Liver (tissue), 9 donors: ENCODE measurements around the gene LYPD5. TPM values are rescaled to one million over a fixed set of nuclear protein-coding genes. Genes with fewer than 3 reads are reported as not detected.

Experiments used
- DNase-seq: peaks from one replicate; pipeline ENCODE4 v3.0.0-alpha.2; 2017; ENCODE audit warnings: low spot score
- H3K27ac ChIP-seq, 2 donors: one replicate each; pipeline ENCODE4 v1.7.0; 2013; ENCODE audit warnings: inconsistent platforms in 2 of 2, low read length in 2 of 2, control low read depth in 1 of 2, low read depth in 1 of 2, mild to moderate bottlenecking in 1 of 2
- H3K27me3 ChIP-seq, 4 donors: one replicate each; pipeline versions ENCODE4 v1.6.1 to v1.7.0; 2013; ENCODE audit warnings: low read length in 3 of 4, inconsistent platforms in 1 of 4, mild to moderate bottlenecking in 1 of 4, moderate library complexity in 1 of 4; ENCODE audit not compliant: control insufficient read depth in 4 of 4, insufficient read depth in 4 of 4
- H3K36me3 ChIP-seq, 4 donors: one replicate each; pipeline versions ENCODE4 v1.6.1 to v1.7.0; 2013; ENCODE audit warnings: low read length in 3 of 4, mild to moderate bottlenecking in 3 of 4, low read depth in 1 of 4, moderate library complexity in 1 of 4; ENCODE audit not compliant: control insufficient read depth in 4 of 4, insufficient read depth in 3 of 4
- H3K4me1 ChIP-seq, 4 donors: one replicate each; pipeline versions ENCODE4 v1.6.1 to v1.7.0; 2013; ENCODE audit warnings: low read length in 3 of 4, mild to moderate bottlenecking in 3 of 4, moderate library complexity in 1 of 4; ENCODE audit not compliant: control insufficient read depth in 4 of 4, insufficient read depth in 4 of 4
- H3K4me3 ChIP-seq, 3 donors: one replicate each; pipeline versions ENCODE4 v1.6.1 to v1.7.0; 2013; ENCODE audit warnings: low read length in 3 of 3, control low read depth in 1 of 3, low read depth in 1 of 3, mild to moderate bottlenecking in 1 of 3
- H3K9ac ChIP-seq, 2 donors: one replicate each; pipeline ENCODE4 v1.7.0; 2013; ENCODE audit warnings: low read length in 2 of 2, mild to moderate bottlenecking in 2 of 2, moderate library complexity in 2 of 2, control low read depth in 1 of 2, low read depth in 1 of 2
- H3K9me3 ChIP-seq, 4 donors: one replicate each; pipeline versions ENCODE4 v1.6.1 to v1.7.0; 2013; ENCODE audit warnings: low read length in 3 of 4; ENCODE audit not compliant: control insufficient read depth in 4 of 4
- ATF3 ChIP-seq: IDR thresholded peaks from 2 replicates; pipeline ENCODE4 v1.6.1; 2016; ENCODE audit warnings: antibody characterized with exemption
- EGR1 ChIP-seq, 2 donors: IDR thresholded peaks; 2 replicates each; pipeline ENCODE4 v1.6.1; 2016 to 2018; ENCODE audit warnings: antibody characterized with exemption in 2 of 2, low read depth in 2 of 2
- FOXA1 ChIP-seq: IDR thresholded peaks from 2 replicates; pipeline ENCODE4 v1.6.1; 2016; ENCODE audit warnings: antibody characterized with exemption
- FOXA2 ChIP-seq: IDR thresholded peaks from 2 replicates; pipeline ENCODE4 v1.6.1; 2016; ENCODE audit warnings: antibody characterized with exemption
- HNF4A ChIP-seq, 2 donors: conservative IDR thresholded peaks; 2 replicates each; pipeline ENCODE4 v1.6.1; 2016; ENCODE audit warnings: antibody characterized with exemption in 2 of 2, mild to moderate bottlenecking in 2 of 2
- JUND ChIP-seq, 2 donors: IDR thresholded peaks; 2 replicates each; pipeline ENCODE4 v1.6.1; 2016; ENCODE audit warnings: antibody characterized with exemption in 2 of 2
- NR2F2 ChIP-seq: IDR thresholded peaks from 2 replicates; pipeline ENCODE4 v1.6.1; 2016; ENCODE audit warnings: antibody characterized with exemption
- RAD21 ChIP-seq, 2 donors: IDR thresholded peaks; 2 replicates each; pipeline ENCODE4 v1.6.1; 2016; ENCODE audit warnings: antibody characterized with exemption in 2 of 2, mild to moderate bottlenecking in 2 of 2
- REST ChIP-seq: IDR thresholded peaks from 2 replicates; pipeline ENCODE4 v1.6.1; 2016; ENCODE audit warnings: antibody characterized with exemption, mild to moderate bottlenecking
- RXRA ChIP-seq, 2 donors: IDR thresholded peaks; 2 replicates each; pipeline ENCODE4 v1.6.1; 2017 to 2018; ENCODE audit warnings: antibody characterized with exemption in 2 of 2, mild to moderate bottlenecking in 1 of 2
- SP1 ChIP-seq: IDR thresholded peaks from 2 replicates; pipeline ENCODE4 v1.6.1; 2018; ENCODE audit warnings: antibody characterized with exemption, mild to moderate bottlenecking
- TAF1 ChIP-seq: conservative IDR thresholded peaks from 2 replicates; pipeline ENCODE4 v1.6.1; 2016; ENCODE audit warnings: antibody characterized with exemption, mild to moderate bottlenecking
- ZBTB33 ChIP-seq: IDR thresholded peaks from 2 replicates; pipeline ENCODE4 v1.6.1; 2016; ENCODE audit warnings: antibody characterized with exemption
- WGBS: extraction: QIAGEN DNeasy Blood & Tissue Kit; methylation state at CpG from one replicate; pipeline ENCODE4 v1.1.7; 2013; 5-methylcytosine and 5-hydroxymethylcytosine counted together
- polyA plus RNA-seq, 2 donors: library from polyadenylated mRNA; stranded (reverse) in 1 of 2; unstranded in 1 of 2; fragments of 200-250 nt in 1 of 2; fragments of >200 nt in 1 of 2; fragmentation: Nextera tagmentation in 1 of 2; extraction: Ambion mirVana in 1 of 2; gene quantifications; one replicate each; pipeline versions ENCODE4 v1.2.1 to v1.2.3, GENCODE V29; 2013 to 2015
- total RNA-seq, 2 donors: library from RNA; depleted of rRNA; stranded (reverse); fragments of >200 nt; gene quantifications; one replicate each; pipeline ENCODE4 v1.2.3, GENCODE V29; 2014
- TF ChIP-seq, protein P1 (sequence below): fragments of 150-350 bp; IDR thresholded peaks from 2 replicates; pipeline ENCODE4 v1.5.1; 2017; ENCODE audit warnings: improper control_type of control experiment, low read depth, low read length; ENCODE audit not compliant: missing input control
- donor health status: healthy.
- donor health status: healthy.
- donor health status: healthy.
- donor health status: healthy.
- donor health status: healthy.

LYPD5 gene
- total and polyA plus RNA-seq, 4 donors, result 0.08 to 0.14 (median 0.13) TPM; not detected in 1

GRCh38 chr19:43779147-43779819 is 23.0 kb downstream of the LYPD5 start:
- Histone ChIP-seq H3K27ac (no peak overlapping the region), H3K4me1 (peaks cover 2 to 4% (median 3%) of the 10 kb centered on the region in 4 donors), H3K36me3 (no peaks in the 10 kb centered on the region), H3K4me3 (no peak overlapping the region), H3K9me3 (no peaks in the 10 kb centered on the region), H3K27me3 (no peaks in the 10 kb centered on the region), H3K9ac (no peak overlapping the region)
- no peak for DNase-seq
- TF ChIP-seq RAD21 (IDR thresholded peaks at IDR 0.05) (no peak), RXRA (IDR thresholded peaks at IDR 0.05) (no peak), REST (no peak), EGR1 (IDR thresholded peaks at IDR 0.05; ENCODE audit: low read depth in 2 of 2) (no peak), FOXA1 (no peak), JUND (IDR thresholded peaks at IDR 0.05) (no peak), NR2F2 (no peak), ZBTB33 (no peak), FOXA2 (no peak), TAF1 (no peak), ATF3 (no peak), HNF4A (conservative IDR thresholded peaks at IDR 0.05) (no peak), SP1 (no peak)
- TF ChIP-seq, protein P1, sequence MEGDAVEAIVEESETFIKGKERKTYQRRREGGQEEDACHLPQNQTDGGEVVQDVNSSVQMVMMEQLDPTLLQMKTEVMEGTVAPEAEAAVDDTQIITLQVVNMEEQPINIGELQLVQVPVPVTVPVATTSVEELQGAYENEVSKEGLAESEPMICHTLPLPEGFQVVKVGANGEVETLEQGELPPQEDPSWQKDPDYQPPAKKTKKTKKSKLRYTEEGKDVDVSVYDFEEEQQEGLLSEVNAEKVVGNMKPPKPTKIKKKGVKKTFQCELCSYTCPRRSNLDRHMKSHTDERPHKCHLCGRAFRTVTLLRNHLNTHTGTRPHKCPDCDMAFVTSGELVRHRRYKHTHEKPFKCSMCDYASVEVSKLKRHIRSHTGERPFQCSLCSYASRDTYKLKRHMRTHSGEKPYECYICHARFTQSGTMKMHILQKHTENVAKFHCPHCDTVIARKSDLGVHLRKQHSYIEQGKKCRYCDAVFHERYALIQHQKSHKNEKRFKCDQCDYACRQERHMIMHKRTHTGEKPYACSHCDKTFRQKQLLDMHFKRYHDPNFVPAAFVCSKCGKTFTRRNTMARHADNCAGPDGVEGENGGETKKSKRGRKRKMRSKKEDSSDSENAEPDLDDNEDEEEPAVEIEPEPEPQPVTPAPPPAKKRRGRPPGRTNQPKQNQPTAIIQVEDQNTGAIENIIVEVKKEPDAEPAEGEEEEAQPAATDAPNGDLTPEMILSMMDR, result no peak
- WGBS, result 55% methylated on average over 16 of the region's 16 CpGs

DNA sequence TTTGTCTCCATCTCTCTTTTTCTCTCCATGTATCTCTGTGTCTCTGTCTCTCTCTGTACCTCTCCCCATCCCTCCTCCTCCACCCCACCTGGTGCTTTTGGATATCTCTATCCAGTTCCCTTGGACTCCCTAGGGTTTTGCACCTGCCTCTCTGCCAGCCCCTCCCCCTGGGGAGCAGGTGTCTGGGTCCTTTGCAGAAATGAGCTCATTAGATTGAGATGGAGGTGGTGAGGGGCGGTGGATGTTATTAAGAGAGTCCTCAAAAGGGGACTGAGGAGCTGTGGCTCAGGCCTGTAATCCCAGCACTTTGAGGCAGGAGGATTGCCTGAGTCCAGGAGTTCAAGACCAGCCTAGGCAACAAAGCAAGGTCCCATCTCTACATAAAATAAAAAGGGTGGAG is 23.6 kb downstream of the LYPD5 start:
- 87% methylated on average over 1 of the region's 1 CpG for WGBS
- Histone ChIP-seq H3K9ac (no peak overlapping the region), H3K27ac (no peak overlapping the region), H3K4me1 (peaks cover 5 to 8% (median 6%) of the 10 kb centered on the region in 4 donors), H3K27me3 (peaks cover 0 to 4% (median 0%) of the 10 kb centered on the region in 4 donors), H3K36me3 (no peaks in the 10 kb centered on the region), H3K4me3 (no peak overlapping the region), H3K9me3 (no peaks in the 10 kb centered on the region)
- TF ChIP-seq, protein P1, result no peak
- TF ChIP-seq ATF3, result no peak
- no peak for DNase-seq
